Stimulated activated CD4-positive, alpha-beta T cell treated with anti-CD3 and anti-CD28 coated beads, TNF-alpha, amount 100 ng/mL, for 48 hours (primary cell): ENCODE data around the gene ISG15.

ENCODE experiments used
- DNase-seq, 3 donors: peaks; one replicate each; pipeline ENCODE4 v3.0.0-alpha.2; 2020; ENCODE audit warnings: low read depth in 3 of 3

ISG15 gene

GRCh38 chr1:1060281-1061000 lies 47.1 kb downstream of the ISG15 start:
- DNase-seq = no peak

- no peak for DNase-seq
Observed at GRCh38 chr1:1061682-1062345, 48.5 kb downstream of the ISG15 start.

- no peak for DNase-seq
Observed at GRCh38 chr1:1062348-1063163, 49.3 kb downstream of the ISG15 start.

GRCh38 chr1:1063261-1063944 lies 50.1 kb downstream of the ISG15 start:
- no peak for DNase-seq
